Liver (tissue), 3 donors: ENCODE measurements around the gene TRIM42.

ENCODE experiments used
- ATF3 ChIP-seq: IDR thresholded peaks from 2 replicates; pipeline ENCODE4 v1.6.1; 2016; ENCODE audit warnings: antibody characterized with exemption
- CTCF ChIP-seq: fragments of 150-350 bp; IDR thresholded peaks from 2 replicates; pipeline ENCODE4 v1.5.1; 2017; ENCODE audit warnings: improper control_type of control experiment, low read depth, low read length; ENCODE audit not compliant: missing input control
- GABPA ChIP-seq, 2 donors: IDR thresholded peaks in 1 of 2; conservative IDR thresholded peaks in 1 of 2; 2 replicates each; pipeline ENCODE4 v1.6.1; 2016; ENCODE audit warnings: antibody characterized with exemption in 2 of 2, mild to moderate bottlenecking in 1 of 2, moderate library complexity in 1 of 2
- JUND ChIP-seq, 2 donors: IDR thresholded peaks; 2 replicates each; pipeline ENCODE4 v1.6.1; 2016; ENCODE audit warnings: antibody characterized with exemption in 2 of 2
- RAD21 ChIP-seq, 2 donors: IDR thresholded peaks; 2 replicates each; pipeline ENCODE4 v1.6.1; 2016; ENCODE audit warnings: antibody characterized with exemption in 2 of 2, mild to moderate bottlenecking in 2 of 2
- donor health status: healthy.
- donor health status: healthy.

GRCh38 chr3:140682586-140682985, 4.7 kb downstream of the TRIM42 start:
- TF ChIP-seq RAD21 (IDR thresholded peaks at IDR 0.05) = no peak
- TF ChIP-seq CTCF = no peak
- no peak for TF ChIP-seq GABPA (IDR thresholded peaks at IDR 0.05 in 1 of 2, conservative IDR thresholded peaks at IDR 0.05 in 1 of 2)
- TF ChIP-seq ATF3 = no peak
- no peak for TF ChIP-seq JUND (IDR thresholded peaks at IDR 0.05)
